T-helper 17 cell (primary cell): Measurements from ENCODE around the gene GALNT16. TPM values are rescaled to one million over a fixed set of nuclear protein-coding genes. Genes with fewer than 3 reads are reported as not detected.
"Not testable (repeated sequence)": the region's sequence is repeated elsewhere in the genome, so short reads cannot be mapped to it uniquely, and the experiment has no call there.

Source experiments
- ATAC-seq: fragments of 150-1000 bp; cut with Tn5 transposase; 2 replicates; pipeline ENCODE4 v1.10.0; 2021; ENCODE audit warnings: mild to moderate bottlenecking, moderate library complexity
- DNase-seq, 3 donors: peaks; one replicate each; pipeline versions ENCODE4 v3.0.0 to v3.0.0-alpha.2; 2020 to 2021
- H3K9me3 ChIP-seq: one replicate; pipeline ENCODE4 v1.7.0; 2013; ENCODE audit warnings: low read length, mild to moderate bottlenecking; ENCODE audit not compliant: control insufficient read depth, poor library complexity, severe bottlenecking
- H3K27ac Mint-ChIP-seq: one replicate; pipeline ENCODE4 v1.8.0; 2022; ENCODE audit warnings: mild to moderate bottlenecking, moderate library complexity, mixed read lengths
- H3K27me3 Mint-ChIP-seq: one replicate; pipeline ENCODE4 v1.8.0; 2022; ENCODE audit warnings: mixed read lengths
- H3K36me3 Mint-ChIP-seq: one replicate; pipeline ENCODE4 v1.8.0; 2022; ENCODE audit warnings: low read depth, mixed read lengths
- H3K4me1 Mint-ChIP-seq: one replicate; pipeline ENCODE4 v1.8.0; 2022; ENCODE audit warnings: mild to moderate bottlenecking, mixed read lengths
- H3K4me3 Mint-ChIP-seq: one replicate; pipeline ENCODE4 v1.8.0; 2022; ENCODE audit warnings: mild to moderate bottlenecking, moderate library complexity, mixed read lengths
- total RNA-seq, 4 donors: library from RNA in 2 of 4; stranded (reverse) in 2 of 4; gene quantifications; one replicate each; pipeline ENCODE4 v1.2.3 and lab custom pipeline; 2022 to 2026

The GALNT16 gene
- total RNA-seq (under 1 TPM; 0.05 TPM), total RNA-seq (lab: John Stamatoyannopoulos, UW) (0.08 to 0.35 reads per million in 2 donors)

- ATAC-seq (no peak), DNase-seq (no peak)
- peaks cover 9% of the 10 kb centered on the region for H3K36me3 Mint-ChIP-seq
- H3K27ac Mint-ChIP-seq = no peak within 1 kb of the TSS
- H3K4me3 Mint-ChIP-seq = peak within 1 kb of the TSS; percentile 87
- peaks cover 8% of the 10 kb centered on the region for H3K4me1 Mint-ChIP-seq
- H3K9me3 ChIP-seq = no peaks in the 10 kb centered on the region
- H3K27me3 Mint-ChIP-seq = peaks cover 71% of the 10 kb centered on the region
These were observed at the start of gene GALNT16 for GRCh38 chr14:69259527-69260189. Gene GALNT16, plus strand, starts transcription at chr14:69260158. Its CDS starts 133 bp downstream, at chr14:69260291.

GRCh38 chr14:69214393-69214792, 45.6 kb upstream of the GALNT16 start:
- no peaks in the 10 kb centered on the region for H3K27me3 Mint-ChIP-seq
- H3K4me3 Mint-ChIP-seq = no peak overlapping the region
- no peak for DNase-seq
- H3K4me1 Mint-ChIP-seq = peaks cover 2% of the 10 kb centered on the region
- no peak for ATAC-seq
- peaks cover 2% of the 10 kb centered on the region for H3K36me3 Mint-ChIP-seq
- H3K27ac Mint-ChIP-seq = no peak overlapping the region
- no peaks in the 10 kb centered on the region for H3K9me3 ChIP-seq

GRCh38 chr14:69217663-69218062, 42.3 kb upstream of the GALNT16 start:
- not testable (repeated sequence) for H3K9me3 ChIP-seq, H3K27me3 Mint-ChIP-seq, H3K27ac Mint-ChIP-seq, DNase-seq, ATAC-seq, H3K4me3 Mint-ChIP-seq, H3K36me3 Mint-ChIP-seq, H3K4me1 Mint-ChIP-seq

DNA sequence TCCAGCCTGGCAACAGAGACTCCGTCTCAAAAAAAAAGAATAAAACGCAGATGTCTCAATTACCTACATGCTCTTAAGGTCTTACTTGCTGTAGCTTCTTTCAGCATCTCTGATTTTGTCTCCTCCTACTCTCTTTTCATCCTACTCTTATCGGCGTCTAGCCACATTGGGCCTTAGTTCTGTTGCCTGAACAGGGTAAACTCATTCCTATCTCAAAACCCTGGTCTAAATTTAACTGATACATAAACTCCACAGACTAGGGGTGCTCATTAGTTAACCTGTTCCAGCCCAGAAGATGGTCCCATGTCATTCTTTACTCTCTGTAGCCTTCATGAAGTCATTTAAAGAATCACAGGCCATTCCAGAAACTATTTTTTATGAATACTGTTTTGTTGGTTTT, 35.0 kb upstream of the GALNT16 start:
- H3K4me3 Mint-ChIP-seq = no peak overlapping the region
- no peaks in the 10 kb centered on the region for H3K27me3 Mint-ChIP-seq
- H3K36me3 Mint-ChIP-seq = peaks cover 9% of the 10 kb centered on the region
- H3K4me1 Mint-ChIP-seq = no peaks in the 10 kb centered on the region
- no peak overlapping the region for H3K27ac Mint-ChIP-seq
- no peak for ATAC-seq
- DNase-seq = no peak
- no peaks in the 10 kb centered on the region for H3K9me3 ChIP-seq

GRCh38 chr14:69226178-69226577, 33.8 kb upstream of the GALNT16 start:
- no peaks in the 10 kb centered on the region for H3K9me3 ChIP-seq
- DNase-seq (no peak), ATAC-seq (no peak)
- Mint-ChIP-seq H3K4me1 (no peaks in the 10 kb centered on the region), H3K27ac (peak overlapping the region; percentile 24), H3K36me3 (peaks cover 11% of the 10 kb centered on the region), H3K4me3 (no peak overlapping the region), H3K27me3 (no peaks in the 10 kb centered on the region)

- ATAC-seq = no peak
- Mint-ChIP-seq H3K27ac (no peak overlapping the region), H3K27me3 (no peaks in the 10 kb centered on the region), H3K4me3 (no peak overlapping the region), H3K4me1 (no peaks in the 10 kb centered on the region), H3K36me3 (peaks cover 11% of the 10 kb centered on the region)
- no peak for DNase-seq
- H3K9me3 ChIP-seq = no peaks in the 10 kb centered on the region
These were observed 33.2 kb upstream of the GALNT16 start for GRCh38 chr14:69226736-69227135.

GRCh38 chr14:69231486-69231885, 28.5 kb upstream of the GALNT16 start:
- Mint-ChIP-seq H3K27me3 (no peaks in the 10 kb centered on the region), H3K36me3 (peaks cover 9% of the 10 kb centered on the region), H3K4me3 (no peak overlapping the region), H3K4me1 (no peaks in the 10 kb centered on the region), H3K27ac (no peak overlapping the region)
- ATAC-seq (no peak), DNase-seq (no peak)
- H3K9me3 ChIP-seq = no peaks in the 10 kb centered on the region

DNA sequence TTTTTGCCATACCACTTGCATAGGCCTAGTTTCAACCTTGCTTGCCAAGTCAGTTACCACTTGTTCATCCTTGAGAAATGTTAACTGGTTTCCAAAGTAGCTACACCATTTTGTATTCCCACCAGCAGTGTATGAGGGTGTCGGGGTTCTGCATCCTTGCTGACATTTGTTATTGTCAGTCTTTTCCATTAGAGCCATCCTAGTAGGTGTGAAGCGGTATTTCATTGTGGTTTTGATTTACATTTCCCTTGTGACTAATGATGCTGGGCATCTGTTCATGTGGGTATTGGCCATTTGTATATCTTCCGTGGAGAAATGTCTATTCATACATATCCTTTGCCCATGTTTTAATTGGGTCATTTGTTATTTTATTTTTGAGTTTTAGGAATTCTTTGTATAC, 27.6 kb upstream of the GALNT16 start:
- ATAC-seq (no peak), DNase-seq (no peak)
- Mint-ChIP-seq H3K27me3 (no peaks in the 10 kb centered on the region), H3K4me3 (no peak overlapping the region), H3K27ac (no peak overlapping the region), H3K36me3 (peaks cover 6% of the 10 kb centered on the region), H3K4me1 (no peaks in the 10 kb centered on the region)
- no peaks in the 10 kb centered on the region for H3K9me3 ChIP-seq

DNA sequence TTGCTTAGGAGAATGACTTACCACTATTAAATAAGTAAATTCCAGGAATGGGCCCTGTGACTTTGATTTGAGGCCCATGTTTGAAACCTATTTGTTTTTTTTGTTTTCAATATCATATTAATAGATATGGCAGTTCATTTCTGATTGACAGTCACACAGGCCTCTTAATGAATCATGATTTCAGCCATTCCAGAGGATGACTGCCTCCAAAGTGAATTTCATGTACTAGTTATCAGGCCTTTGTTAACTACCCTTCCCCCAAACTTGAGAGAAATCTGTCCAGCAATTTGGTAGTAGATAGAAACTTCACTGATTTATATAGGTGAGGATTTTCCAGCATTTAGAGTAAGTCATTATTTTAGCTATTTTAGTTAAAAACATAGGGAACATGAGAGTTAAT, 25.9 kb upstream of the GALNT16 start:
- H3K27me3 Mint-ChIP-seq = no peaks in the 10 kb centered on the region
- peaks cover 6% of the 10 kb centered on the region for H3K36me3 Mint-ChIP-seq
- no peak for DNase-seq
- H3K9me3 ChIP-seq = no peaks in the 10 kb centered on the region
- no peak for ATAC-seq
- H3K4me1 Mint-ChIP-seq = no peaks in the 10 kb centered on the region
- no peak overlapping the region for H3K4me3 Mint-ChIP-seq
- no peak overlapping the region for H3K27ac Mint-ChIP-seq

GRCh38 chr14:69235708-69236107, 24.2 kb upstream of the GALNT16 start:
- H3K4me1 Mint-ChIP-seq = no peaks in the 10 kb centered on the region
- DNase-seq (no peak), ATAC-seq (no peak)
- no peak overlapping the region for H3K4me3 Mint-ChIP-seq
- H3K27me3 Mint-ChIP-seq = no peaks in the 10 kb centered on the region
- H3K36me3 Mint-ChIP-seq = peaks cover 6% of the 10 kb centered on the region
- no peaks in the 10 kb centered on the region for H3K9me3 ChIP-seq
- H3K27ac Mint-ChIP-seq = no peak overlapping the region

- H3K4me3 Mint-ChIP-seq = no peak overlapping the region
- H3K4me1 Mint-ChIP-seq = no peaks in the 10 kb centered on the region
- ATAC-seq = no peak
- H3K9me3 ChIP-seq = no peaks in the 10 kb centered on the region
- no peak for DNase-seq
- no peaks in the 10 kb centered on the region for H3K27me3 Mint-ChIP-seq
- peak overlapping the region; percentile 45 for H3K27ac Mint-ChIP-seq
- H3K36me3 Mint-ChIP-seq = peaks cover 4% of the 10 kb centered on the region
These were observed 22.8 kb upstream of the GALNT16 start for GRCh38 chr14:69237142-69237541.

DNA sequence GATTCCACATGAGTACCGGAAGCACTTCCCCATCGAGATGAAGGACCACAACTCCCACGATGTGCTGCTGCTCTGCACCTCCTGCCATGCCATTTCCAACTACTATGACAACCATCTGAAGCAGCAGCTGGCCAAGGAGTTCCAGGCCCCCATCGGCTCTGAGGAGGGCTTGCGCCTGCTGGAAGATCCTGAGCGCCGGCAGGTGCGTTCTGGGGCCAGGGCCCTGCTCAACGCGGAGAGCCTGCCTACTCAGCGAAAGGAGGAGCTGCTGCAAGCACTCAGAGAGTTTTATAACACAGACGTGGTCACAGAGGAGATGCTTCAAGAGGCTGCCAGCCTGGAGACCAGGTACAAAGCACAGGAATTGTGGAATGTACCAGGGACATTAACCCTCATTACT, 22.4 kb upstream of the GALNT16 start:
- Mint-ChIP-seq H3K4me1 (peaks cover 2% of the 10 kb centered on the region), H3K27ac (peak overlapping the region; percentile 45), H3K27me3 (no peaks in the 10 kb centered on the region), H3K4me3 (no peak overlapping the region), H3K36me3 (peaks cover 4% of the 10 kb centered on the region)
- no peaks in the 10 kb centered on the region for H3K9me3 ChIP-seq
- ATAC-seq (no peak), DNase-seq (no peak)

DNA sequence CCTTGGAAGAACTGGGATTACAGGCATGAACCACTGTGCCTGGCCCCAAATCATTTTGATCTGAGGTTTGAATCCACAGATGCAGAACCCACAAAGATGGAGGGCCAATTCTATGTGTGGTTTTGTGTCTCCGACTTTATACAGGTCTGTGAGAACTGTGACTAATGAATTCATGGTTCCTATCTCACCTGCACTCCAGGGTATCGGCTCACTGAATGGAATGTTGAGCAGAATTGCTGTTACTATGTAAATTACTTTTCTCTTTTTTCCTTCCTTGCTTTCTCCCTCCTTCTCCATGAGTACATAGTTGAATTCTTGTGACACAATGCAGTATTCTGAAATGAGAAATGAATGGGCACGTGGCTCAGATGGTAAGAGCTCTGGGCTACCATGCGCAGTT, 21.1 kb upstream of the GALNT16 start:
- no peaks in the 10 kb centered on the region for H3K27me3 Mint-ChIP-seq
- no peak for DNase-seq
- no peaks in the 10 kb centered on the region for H3K9me3 ChIP-seq
- no peak for ATAC-seq
- no peak overlapping the region for H3K27ac Mint-ChIP-seq
- peaks cover 4% of the 10 kb centered on the region for H3K4me1 Mint-ChIP-seq
- no peak overlapping the region for H3K4me3 Mint-ChIP-seq
- peaks cover 2% of the 10 kb centered on the region for H3K36me3 Mint-ChIP-seq

- H3K4me3 Mint-ChIP-seq = no peak overlapping the region
- no peak for DNase-seq
- H3K27me3 Mint-ChIP-seq = no peaks in the 10 kb centered on the region
- peaks cover 2% of the 10 kb centered on the region for H3K36me3 Mint-ChIP-seq
- no peak for ATAC-seq
- peaks cover 4% of the 10 kb centered on the region for H3K4me1 Mint-ChIP-seq
- no peaks in the 10 kb centered on the region for H3K9me3 ChIP-seq
- H3K27ac Mint-ChIP-seq = no peak overlapping the region
These were observed 19.3 kb upstream of the GALNT16 start for GRCh38 chr14:69240527-69241173.
